Neural progenitor cell (in vitro differentiated cells): ENCODE results near the gene SMOC2. TPM values are rescaled to one million over a fixed set of nuclear protein-coding genes. Genes with fewer than 3 reads are reported as not detected.

Experiments
- DNase-seq: peaks from one replicate; pipeline ENCODE4 v3.0.0-alpha.2; 2016; ENCODE audit warnings: low spot score
- H2AFZ ChIP-seq: fragments of 200-600 bp; sonication (generic); replicated peaks from 2 replicates; pipeline ENCODE4 v1.6.1; 2016; ENCODE audit warnings: antibody characterized with exemption
- H3F3A ChIP-seq: fragments of 200-600 bp; sonication (generic); 2 replicates; pipeline ENCODE4 v1.6.1; 2016; ENCODE audit warnings: antibody characterized with exemption, low read depth
- H3K27ac ChIP-seq: fragments of 200-600 bp; sonication (generic); 2 replicates; pipeline ENCODE4 v1.5.1; 2016; ENCODE audit warnings: mild to moderate bottlenecking
- H3K27me3 ChIP-seq: fragments of 200-600 bp; sonication (generic); 2 replicates; pipeline ENCODE4 v1.6.1; 2016; ENCODE audit warnings: mild to moderate bottlenecking, moderate library complexity
- H3K36me3 ChIP-seq: fragments of 200-600 bp; sonication (generic); 2 replicates; pipeline ENCODE4 v1.5.1; 2016
- H3K4me1 ChIP-seq: fragments of 200-600 bp; sonication (generic); 2 replicates; pipeline ENCODE4 v1.6.1; 2016; ENCODE audit warnings: mixed run types
- H3K4me2 ChIP-seq: fragments of 200-600 bp; sonication (generic); 2 replicates; pipeline ENCODE4 v1.6.1; 2016
- H3K4me3 ChIP-seq: fragments of 200-600 bp; sonication (generic); 2 replicates; pipeline ENCODE4 v1.5.1; 2016
- H3K79me2 ChIP-seq: fragments of 200-600 bp; sonication (generic); 2 replicates; pipeline ENCODE4 v1.6.1; 2016; ENCODE audit warnings: low read depth
- H3K9ac ChIP-seq: fragments of 200-600 bp; sonication (generic); 2 replicates; pipeline ENCODE4 v1.6.1; 2016
- H3K9me3 ChIP-seq: fragments of 200-600 bp; sonication (generic); 2 replicates; pipeline ENCODE4 v1.5.1; 2016; ENCODE audit warnings: low read depth
- H4K20me1 ChIP-seq: fragments of 200-600 bp; sonication (generic); 2 replicates; pipeline ENCODE4 v1.6.1; 2016; ENCODE audit warnings: low read depth
- H3K27ac Mint-ChIP-seq: 3 replicates; pipeline ENCODE4 v1.8.0; 2021; ENCODE audit warnings: mixed read lengths
- H3K27me3 Mint-ChIP-seq: 2 replicates; pipeline ENCODE4 v1.8.0; 2022; ENCODE audit warnings: low read depth, mild to moderate bottlenecking, inconsistent platforms, moderate library complexity, mixed read lengths; ENCODE audit not compliant: insufficient read depth
- H3K36me3 Mint-ChIP-seq: 3 replicates; pipeline ENCODE4 v1.8.0; 2021; ENCODE audit warnings: mixed read lengths
- H3K4me1 Mint-ChIP-seq: 3 replicates; pipeline ENCODE4 v1.8.0; 2021; ENCODE audit warnings: mixed read lengths
- H3K4me3 Mint-ChIP-seq: 3 replicates; pipeline ENCODE4 v1.8.0; 2021; ENCODE audit warnings: mild to moderate bottlenecking, moderate library complexity, mixed read lengths
- H3K9me3 Mint-ChIP-seq: 3 replicates; pipeline ENCODE4 v1.8.0; 2020; ENCODE audit warnings: mixed read lengths
- EZH2 ChIP-seq: fragments of 200-600 bp; sonication (generic); IDR thresholded peaks from 2 replicates; pipeline ENCODE4 v1.6.1; 2017; ENCODE audit warnings: antibody characterized with exemption, mild to moderate bottlenecking, moderate library complexity
- EZH2phosphoT487 ChIP-seq: fragments of 200-600 bp; sonication (generic); IDR thresholded peaks from 2 replicates; pipeline ENCODE4 v1.6.1; 2017; ENCODE audit warnings: antibody characterized with exemption
- total RNA-seq: library from RNA; depleted of rRNA; stranded (reverse); fragments of >200 nt; gene quantifications from 2 replicates; pipeline ENCODE4 v1.2.3, GENCODE V29; 2015; ENCODE audit warnings: low replicate concordance
- TF ChIP-seq, protein P1 (sequence below): fragments of 200-600 bp; sonication (generic); IDR thresholded peaks from 2 replicates; pipeline ENCODE4 v1.5.1; 2017; ENCODE audit warnings: antibody characterized with exemption, mild to moderate bottlenecking

The SMOC2 gene
- total RNA-seq, 1 donor from 2014 or later: 0.75 TPM

DNA sequence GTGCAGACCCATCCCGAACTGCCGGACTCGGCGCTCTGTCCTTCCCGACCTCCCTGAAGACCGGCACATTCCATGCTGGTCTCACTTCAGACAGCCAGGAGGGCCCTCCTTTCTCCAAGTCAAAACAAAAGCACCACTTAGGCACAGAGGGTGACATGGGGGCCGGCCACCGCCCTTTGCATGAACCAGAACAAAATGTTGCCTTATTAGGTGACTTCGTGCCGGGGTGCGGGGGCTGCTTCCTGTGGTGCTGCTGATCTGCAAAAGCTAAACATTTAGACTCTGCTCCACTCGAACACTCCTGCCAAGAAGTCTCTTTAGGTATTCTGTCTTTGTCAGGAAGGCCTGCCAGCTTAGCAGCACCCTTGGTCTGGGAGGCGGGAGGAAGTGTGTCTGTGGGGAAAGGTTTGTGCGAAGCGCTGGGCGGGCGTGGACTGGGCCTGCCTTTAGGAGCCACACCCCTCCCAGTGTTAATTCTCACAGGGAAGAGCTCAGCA is 133.8 kb downstream of the SMOC2 start:
- Histone ChIP-seq H3K27me3 (no peaks in the 10 kb centered on the region), H4K20me1 (no peaks in the 10 kb centered on the region), H3K4me1 (peaks cover 8% of the 10 kb centered on the region), H3K9ac (no peak overlapping the region), H2AFZ (peak overlapping the region; percentile 73), H3K79me2 (no peaks in the 10 kb centered on the region), H3F3A (no peaks in the 10 kb centered on the region), H3K4me2 (no peak overlapping the region), H3K36me3 (no peaks in the 10 kb centered on the region), H3K27ac (no peak overlapping the region), H3K4me3 (no peak overlapping the region), H3K9me3 (no peaks in the 10 kb centered on the region)
- H3K36me3 Mint-ChIP-seq: no peaks in the 10 kb centered on the region
- peak; percentile 12 for DNase-seq
- TF ChIP-seq, protein P1, sequence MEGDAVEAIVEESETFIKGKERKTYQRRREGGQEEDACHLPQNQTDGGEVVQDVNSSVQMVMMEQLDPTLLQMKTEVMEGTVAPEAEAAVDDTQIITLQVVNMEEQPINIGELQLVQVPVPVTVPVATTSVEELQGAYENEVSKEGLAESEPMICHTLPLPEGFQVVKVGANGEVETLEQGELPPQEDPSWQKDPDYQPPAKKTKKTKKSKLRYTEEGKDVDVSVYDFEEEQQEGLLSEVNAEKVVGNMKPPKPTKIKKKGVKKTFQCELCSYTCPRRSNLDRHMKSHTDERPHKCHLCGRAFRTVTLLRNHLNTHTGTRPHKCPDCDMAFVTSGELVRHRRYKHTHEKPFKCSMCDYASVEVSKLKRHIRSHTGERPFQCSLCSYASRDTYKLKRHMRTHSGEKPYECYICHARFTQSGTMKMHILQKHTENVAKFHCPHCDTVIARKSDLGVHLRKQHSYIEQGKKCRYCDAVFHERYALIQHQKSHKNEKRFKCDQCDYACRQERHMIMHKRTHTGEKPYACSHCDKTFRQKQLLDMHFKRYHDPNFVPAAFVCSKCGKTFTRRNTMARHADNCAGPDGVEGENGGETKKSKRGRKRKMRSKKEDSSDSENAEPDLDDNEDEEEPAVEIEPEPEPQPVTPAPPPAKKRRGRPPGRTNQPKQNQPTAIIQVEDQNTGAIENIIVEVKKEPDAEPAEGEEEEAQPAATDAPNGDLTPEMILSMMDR: no peak
- no peak for TF ChIP-seq EZH2phosphoT487
- no peak for TF ChIP-seq EZH2
- H3K4me3 Mint-ChIP-seq: no peak overlapping the region
- H3K27me3 Mint-ChIP-seq: peaks cover 2% of the 10 kb centered on the region
- no peaks in the 10 kb centered on the region for H3K9me3 Mint-ChIP-seq
- no peak overlapping the region for H3K27ac Mint-ChIP-seq
- peaks cover 11% of the 10 kb centered on the region for H3K4me1 Mint-ChIP-seq

GRCh38 chr6:168575346-168576098 is 134.5 kb downstream of the SMOC2 start:
- Mint-ChIP-seq H3K36me3 (no peaks in the 10 kb centered on the region), H3K9me3 (no peaks in the 10 kb centered on the region), H3K27me3 (peaks cover 2% of the 10 kb centered on the region), H3K4me3 (no peak overlapping the region), H3K27ac (peak overlapping the region; percentile 72), H3K4me1 (peaks cover 11% of the 10 kb centered on the region)
- Histone ChIP-seq H3K27ac (no peak overlapping the region), H4K20me1 (no peaks in the 10 kb centered on the region), H3K9ac (no peak overlapping the region), H3K4me3 (no peak overlapping the region), H3F3A (no peaks in the 10 kb centered on the region), H3K4me1 (peaks cover 9% of the 10 kb centered on the region), H2AFZ (peak overlapping the region; percentile 73), H3K79me2 (no peaks in the 10 kb centered on the region), H3K4me2 (no peak overlapping the region), H3K9me3 (no peaks in the 10 kb centered on the region), H3K27me3 (no peaks in the 10 kb centered on the region), H3K36me3 (no peaks in the 10 kb centered on the region)
- TF ChIP-seq, protein P1: no peak
- TF ChIP-seq EZH2 (no peak), EZH2phosphoT487 (no peak)
- DNase-seq: no peak

DNA sequence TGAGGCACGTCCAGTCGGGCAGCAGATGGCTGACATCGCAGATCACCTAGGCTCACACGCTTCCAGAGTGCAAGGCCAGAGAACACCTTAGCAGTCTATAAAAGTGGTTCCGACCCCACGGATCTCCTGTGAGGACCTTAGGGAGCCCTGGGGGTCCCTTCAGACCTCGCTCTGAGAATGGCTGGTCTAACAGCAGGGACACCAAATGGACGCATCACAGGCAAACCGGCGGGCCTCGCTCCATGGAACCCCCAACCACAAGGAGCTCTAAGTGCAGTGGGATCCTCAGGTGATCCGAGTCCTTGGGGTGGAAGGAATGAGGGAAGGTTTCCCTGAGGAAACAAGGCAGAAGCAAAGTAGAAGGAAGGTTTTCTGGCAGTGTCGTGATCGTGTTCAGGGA is 135.4 kb downstream of the SMOC2 start:
- H3K9me3 ChIP-seq: no peaks in the 10 kb centered on the region
- Mint-ChIP-seq H3K27ac (no peak overlapping the region), H3K9me3 (no peaks in the 10 kb centered on the region), H3K4me1 (peaks cover 6% of the 10 kb centered on the region), H3K4me3 (no peak overlapping the region), H3K27me3 (peaks cover 2% of the 10 kb centered on the region), H3K36me3 (no peaks in the 10 kb centered on the region)
- no peaks in the 10 kb centered on the region for H3K27me3 ChIP-seq
- no peak overlapping the region for H3K9ac ChIP-seq
- peaks cover 9% of the 10 kb centered on the region for H3K4me1 ChIP-seq
- no peaks in the 10 kb centered on the region for H3K79me2 ChIP-seq
- no peak overlapping the region for H3K4me3 ChIP-seq
- TF ChIP-seq EZH2 (no peak), EZH2phosphoT487 (no peak)
- TF ChIP-seq, protein P1: no peak
- no peak overlapping the region for H2AFZ ChIP-seq
- no peak for DNase-seq
- no peak overlapping the region for H3K27ac ChIP-seq
- H3F3A ChIP-seq: no peaks in the 10 kb centered on the region
- no peaks in the 10 kb centered on the region for H4K20me1 ChIP-seq
- H3K36me3 ChIP-seq: no peaks in the 10 kb centered on the region
- no peak overlapping the region for H3K4me2 ChIP-seq
